HL-60 (cell line): ENCODE measurements around the gene VAMP4.

Experiments
- GABPA ChIP-seq: IDR thresholded peaks from 2 replicates; pipeline ENCODE4 v1.6.1; 2012; ENCODE audit warnings: low read depth
- POLR2AphosphoS5 ChIP-seq: IDR thresholded peaks from 2 replicates; pipeline ENCODE4 v1.6.1; 2012; ENCODE audit warnings: low read depth
- SPI1 ChIP-seq: IDR thresholded peaks from 2 replicates; pipeline ENCODE4 v1.6.1; 2012; ENCODE audit warnings: low read depth, mild to moderate bottlenecking, borderline replicate concordance
- TF ChIP-seq, protein P1 (sequence below): IDR thresholded peaks from one replicate; pipeline ENCODE4 v1.5.1; 2011; ENCODE audit warnings: low read length, control low read depth, inconsistent platforms; ENCODE audit not compliant: insufficient read depth
- TF ChIP-seq, protein P2 (sequence below): IDR thresholded peaks from 2 replicates; pipeline ENCODE4 v1.6.1; 2012; ENCODE audit warnings: low read depth; ENCODE audit not compliant: insufficient replicate concordance

DNA sequence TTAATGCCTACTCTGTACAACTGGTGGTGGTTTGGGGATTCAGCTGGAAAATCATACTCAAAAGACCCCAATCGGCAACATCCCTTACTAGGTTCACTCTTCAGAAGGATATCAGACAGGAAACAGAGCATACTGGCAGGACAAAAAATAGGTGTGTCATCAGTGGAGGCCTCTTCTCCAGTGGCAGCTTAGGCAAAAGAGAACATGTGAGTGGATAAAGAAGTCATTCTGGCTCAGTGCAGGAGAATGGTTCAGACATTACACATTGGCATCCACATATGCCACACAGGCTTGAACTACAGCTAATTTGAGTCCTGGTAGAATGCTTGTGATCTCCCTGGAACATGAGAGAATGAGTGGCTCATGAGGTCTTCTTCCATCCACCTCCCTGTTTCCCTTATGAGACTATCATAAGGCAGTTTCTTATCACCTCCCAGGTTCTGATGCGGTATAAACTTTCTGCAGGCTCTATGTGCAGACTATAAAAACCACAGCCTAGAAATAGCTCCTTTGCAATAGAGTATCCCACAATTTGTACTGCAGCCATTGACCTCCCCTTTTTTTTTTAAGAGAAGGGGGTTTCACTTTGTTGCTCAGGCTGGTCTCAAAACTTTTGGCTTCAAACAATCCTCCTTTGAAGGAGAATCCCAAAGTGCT, 24.7 kb downstream of the VAMP4 start:
- TF ChIP-seq, protein P1, sequence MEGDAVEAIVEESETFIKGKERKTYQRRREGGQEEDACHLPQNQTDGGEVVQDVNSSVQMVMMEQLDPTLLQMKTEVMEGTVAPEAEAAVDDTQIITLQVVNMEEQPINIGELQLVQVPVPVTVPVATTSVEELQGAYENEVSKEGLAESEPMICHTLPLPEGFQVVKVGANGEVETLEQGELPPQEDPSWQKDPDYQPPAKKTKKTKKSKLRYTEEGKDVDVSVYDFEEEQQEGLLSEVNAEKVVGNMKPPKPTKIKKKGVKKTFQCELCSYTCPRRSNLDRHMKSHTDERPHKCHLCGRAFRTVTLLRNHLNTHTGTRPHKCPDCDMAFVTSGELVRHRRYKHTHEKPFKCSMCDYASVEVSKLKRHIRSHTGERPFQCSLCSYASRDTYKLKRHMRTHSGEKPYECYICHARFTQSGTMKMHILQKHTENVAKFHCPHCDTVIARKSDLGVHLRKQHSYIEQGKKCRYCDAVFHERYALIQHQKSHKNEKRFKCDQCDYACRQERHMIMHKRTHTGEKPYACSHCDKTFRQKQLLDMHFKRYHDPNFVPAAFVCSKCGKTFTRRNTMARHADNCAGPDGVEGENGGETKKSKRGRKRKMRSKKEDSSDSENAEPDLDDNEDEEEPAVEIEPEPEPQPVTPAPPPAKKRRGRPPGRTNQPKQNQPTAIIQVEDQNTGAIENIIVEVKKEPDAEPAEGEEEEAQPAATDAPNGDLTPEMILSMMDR: no peak
- TF ChIP-seq GABPA (no peak), POLR2AphosphoS5 (no peak), SPI1 (no peak)
- TF ChIP-seq, protein P2, sequence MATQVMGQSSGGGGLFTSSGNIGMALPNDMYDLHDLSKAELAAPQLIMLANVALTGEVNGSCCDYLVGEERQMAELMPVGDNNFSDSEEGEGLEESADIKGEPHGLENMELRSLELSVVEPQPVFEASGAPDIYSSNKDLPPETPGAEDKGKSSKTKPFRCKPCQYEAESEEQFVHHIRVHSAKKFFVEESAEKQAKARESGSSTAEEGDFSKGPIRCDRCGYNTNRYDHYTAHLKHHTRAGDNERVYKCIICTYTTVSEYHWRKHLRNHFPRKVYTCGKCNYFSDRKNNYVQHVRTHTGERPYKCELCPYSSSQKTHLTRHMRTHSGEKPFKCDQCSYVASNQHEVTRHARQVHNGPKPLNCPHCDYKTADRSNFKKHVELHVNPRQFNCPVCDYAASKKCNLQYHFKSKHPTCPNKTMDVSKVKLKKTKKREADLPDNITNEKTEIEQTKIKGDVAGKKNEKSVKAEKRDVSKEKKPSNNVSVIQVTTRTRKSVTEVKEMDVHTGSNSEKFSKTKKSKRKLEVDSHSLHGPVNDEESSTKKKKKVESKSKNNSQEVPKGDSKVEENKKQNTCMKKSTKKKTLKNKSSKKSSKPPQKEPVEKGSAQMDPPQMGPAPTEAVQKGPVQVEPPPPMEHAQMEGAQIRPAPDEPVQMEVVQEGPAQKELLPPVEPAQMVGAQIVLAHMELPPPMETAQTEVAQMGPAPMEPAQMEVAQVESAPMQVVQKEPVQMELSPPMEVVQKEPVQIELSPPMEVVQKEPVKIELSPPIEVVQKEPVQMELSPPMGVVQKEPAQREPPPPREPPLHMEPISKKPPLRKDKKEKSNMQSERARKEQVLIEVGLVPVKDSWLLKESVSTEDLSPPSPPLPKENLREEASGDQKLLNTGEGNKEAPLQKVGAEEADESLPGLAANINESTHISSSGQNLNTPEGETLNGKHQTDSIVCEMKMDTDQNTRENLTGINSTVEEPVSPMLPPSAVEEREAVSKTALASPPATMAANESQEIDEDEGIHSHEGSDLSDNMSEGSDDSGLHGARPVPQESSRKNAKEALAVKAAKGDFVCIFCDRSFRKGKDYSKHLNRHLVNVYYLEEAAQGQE: no peak
